Erythroblast (primary cell): ENCODE data around the gene PDZRN3.

Source experiments
- DNase-seq, 2 experiments: peaks; one replicate each; lab custom pipeline; 2025; lab: John Stamatoyannopoulos, UW
- GATA1 ChIP-seq: IDR thresholded peaks from 2 replicates; pipeline ENCODE4 v1.6.1; 2011; ENCODE audit warnings: low read depth, mild to moderate bottlenecking, control low read depth, low read length, moderate library complexity
- POLR2A ChIP-seq: IDR thresholded peaks from 2 replicates; pipeline ENCODE4 v1.6.1; 2011; ENCODE audit warnings: mild to moderate bottlenecking, low read length

Gene PDZRN3

DNA sequence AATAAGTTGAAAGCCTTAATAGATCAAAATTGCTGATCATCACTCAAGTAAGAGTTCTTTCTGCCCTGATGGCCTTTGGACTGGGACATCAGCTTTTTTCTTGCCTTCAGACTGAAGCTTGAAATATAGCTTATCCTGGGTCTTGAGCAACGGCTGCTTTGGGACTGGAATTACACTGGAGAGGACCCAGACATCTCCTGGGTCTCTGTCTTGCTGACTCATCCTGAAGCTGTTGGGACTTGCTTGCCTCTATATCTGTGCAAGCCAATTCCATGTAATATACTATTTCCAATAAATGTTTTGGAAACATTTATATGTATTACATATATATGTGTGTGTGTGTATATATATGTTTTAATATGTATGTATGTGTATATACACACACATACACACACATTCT, 260.2 kb downstream of the PDZRN3 start:
- no peak for DNase-seq
- TF ChIP-seq GATA1 (no peak), POLR2A (no peak)

DNA sequence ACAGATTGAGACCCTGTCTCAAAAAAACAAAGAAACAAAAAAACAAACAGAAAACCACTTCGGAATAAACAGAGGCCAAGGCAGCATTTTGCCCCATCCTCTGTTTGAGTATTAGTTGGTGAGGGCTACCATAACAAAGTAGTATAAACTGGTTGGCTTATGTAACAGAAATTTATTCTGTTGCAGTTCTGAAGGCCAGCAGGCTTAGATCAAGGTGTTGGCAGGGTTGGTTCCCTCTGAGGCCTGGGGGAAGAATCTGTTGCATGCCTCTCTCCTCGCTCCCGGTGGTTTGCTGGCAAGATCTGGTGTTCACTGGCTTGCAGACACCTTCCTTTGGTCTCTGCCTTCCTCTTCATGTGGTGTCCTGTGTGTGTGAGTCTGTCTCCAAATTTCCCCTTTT, 261.6 kb downstream of the PDZRN3 start:
- DNase-seq: no peak
- TF ChIP-seq POLR2A (no peak), GATA1 (no peak)

DNA sequence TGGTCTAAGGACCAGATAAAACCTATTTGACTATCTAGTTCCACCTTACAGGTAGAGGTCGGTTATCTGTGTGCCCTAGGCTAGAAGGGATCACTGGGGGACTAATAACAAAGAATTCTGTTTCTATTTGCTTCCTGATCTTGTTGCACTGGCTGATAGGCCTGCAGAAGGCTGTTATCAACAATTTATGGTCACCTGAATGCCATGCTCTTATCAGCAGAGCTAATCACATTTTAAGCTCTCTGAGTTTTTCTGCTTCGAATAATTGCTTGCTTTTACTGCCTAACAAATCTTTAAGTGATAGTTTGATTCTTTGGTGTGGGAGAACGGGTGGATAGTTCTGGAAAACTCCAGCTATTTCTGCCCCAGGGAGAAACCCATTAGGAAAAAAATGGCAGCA, 263.1 kb downstream of the PDZRN3 start:
- no peak for DNase-seq
- no peak for TF ChIP-seq GATA1
- TF ChIP-seq POLR2A: no peak

DNA sequence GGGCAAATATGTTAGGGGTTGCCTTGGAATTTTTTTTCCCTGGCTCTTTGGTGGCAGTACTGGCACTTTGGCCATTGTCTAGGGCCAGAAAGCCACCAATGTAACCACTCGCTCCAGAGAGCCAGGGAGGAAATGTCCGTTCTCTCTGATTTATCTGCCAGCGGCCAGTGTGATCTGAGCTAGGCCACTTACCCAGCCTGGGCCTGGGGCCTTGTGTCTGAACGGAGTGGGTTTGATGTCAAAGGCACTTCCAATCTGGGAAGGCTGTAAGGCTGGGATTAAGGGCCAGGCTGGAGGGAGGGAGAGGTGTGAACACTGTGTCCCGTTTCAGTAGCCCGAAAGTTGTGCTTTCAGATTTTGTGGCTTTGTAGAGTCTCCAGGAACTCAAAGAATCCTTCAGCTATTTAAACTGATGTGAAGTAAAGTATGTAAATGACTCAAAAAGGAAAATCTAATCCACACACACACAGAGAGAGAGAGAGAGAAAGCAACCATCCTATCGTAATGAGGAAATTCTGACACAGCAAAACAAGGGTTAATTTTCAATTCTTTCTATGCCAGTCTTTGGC, 271.0 kb downstream of the PDZRN3 start:
- no peak for DNase-seq
- TF ChIP-seq GATA1: no peak
- no peak for TF ChIP-seq POLR2A

DNA sequence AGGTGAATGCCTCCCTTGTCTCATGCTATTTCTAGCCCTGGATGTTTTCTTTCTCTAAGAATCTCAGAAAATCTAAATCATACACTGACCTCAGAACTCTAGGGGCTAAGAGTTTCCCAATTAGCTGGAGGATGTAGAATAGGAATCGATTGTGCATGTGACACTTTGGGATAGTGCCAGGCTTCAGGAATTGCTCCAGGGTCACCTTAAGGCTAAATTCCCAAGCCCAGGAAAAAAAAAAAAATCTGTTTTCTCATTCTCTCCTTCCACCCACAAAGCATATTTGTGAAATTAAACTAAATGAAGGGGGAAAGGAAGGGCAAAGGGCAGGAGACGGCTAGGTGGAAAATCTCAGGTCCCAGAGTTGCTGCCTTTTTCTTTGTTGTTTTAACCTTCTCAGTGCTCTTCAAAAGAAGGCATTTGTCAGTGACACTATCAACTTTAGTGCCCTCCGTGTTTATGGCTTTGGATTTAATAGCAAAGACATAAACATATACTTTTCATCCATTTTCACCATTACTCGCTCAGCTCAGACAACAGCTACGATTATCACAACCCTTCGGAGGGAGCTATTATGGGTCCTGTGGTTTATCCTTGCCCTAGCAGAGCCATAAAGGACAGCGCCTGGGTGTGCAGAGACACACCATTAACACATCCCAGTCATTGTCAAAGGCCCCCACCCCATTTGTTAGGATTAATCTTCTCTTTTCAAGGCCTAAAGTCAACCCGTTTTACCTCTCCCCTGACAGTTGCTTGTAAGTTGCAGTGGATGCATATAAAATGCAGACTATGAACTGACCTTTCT, 271.7 kb downstream of the PDZRN3 start:
- no peak for TF ChIP-seq GATA1
- no peak for TF ChIP-seq POLR2A
- no peak for DNase-seq

DNA sequence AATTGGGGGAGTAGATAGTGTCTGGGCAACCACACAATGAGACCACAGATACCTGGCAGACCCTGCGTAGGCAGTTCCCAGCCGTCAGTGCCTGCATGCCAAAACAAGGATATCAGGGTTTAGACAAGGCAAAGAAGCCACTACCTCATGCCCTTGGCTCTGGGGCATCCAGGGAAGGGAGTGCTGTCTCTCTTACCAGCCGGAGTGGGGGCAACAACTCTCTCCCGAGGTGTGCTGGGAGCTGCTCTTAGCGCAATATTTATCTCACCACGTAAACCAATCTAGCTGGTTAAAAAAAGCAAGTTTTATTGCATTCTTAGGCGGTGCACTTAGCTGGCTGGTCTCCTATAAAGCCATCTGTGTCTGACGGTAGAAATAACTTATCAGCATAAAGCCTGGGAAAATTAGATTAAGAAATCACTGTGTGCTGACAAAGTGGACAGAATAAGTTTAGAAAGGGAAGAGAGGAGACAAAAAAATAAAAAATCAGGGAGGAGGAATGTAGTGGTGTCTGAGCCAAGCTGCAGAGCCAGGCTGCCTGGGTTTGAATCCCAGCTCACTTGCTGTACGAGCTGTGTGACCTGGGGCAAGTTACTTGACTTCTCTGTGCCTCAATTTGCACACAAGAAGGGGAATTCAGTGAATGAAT, 273.2 kb downstream of the PDZRN3 start:
- DNase-seq: no peak
- TF ChIP-seq GATA1 (no peak), POLR2A (no peak)

DNA sequence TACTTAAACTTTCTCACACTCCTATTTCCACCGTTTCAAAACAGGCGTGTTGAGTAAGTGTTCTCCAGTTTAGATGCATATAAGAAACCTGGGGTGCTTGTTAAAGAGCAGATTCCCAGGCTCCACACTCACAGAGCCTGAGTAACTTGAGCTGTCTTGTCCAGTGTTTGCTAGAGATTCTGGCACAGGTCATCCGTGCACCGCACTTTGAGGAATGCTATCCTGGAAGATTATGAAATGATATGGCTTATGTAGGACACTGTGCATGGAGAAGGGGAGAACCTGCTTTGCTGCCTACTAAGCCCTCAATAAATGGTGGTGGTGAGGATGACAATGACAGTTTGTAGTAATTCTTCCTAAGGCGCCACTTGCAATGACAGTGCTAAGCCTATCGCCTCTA, 273.7 kb downstream of the PDZRN3 start:
- DNase-seq: no peak
- TF ChIP-seq GATA1 (no peak), POLR2A (no peak)

DNA sequence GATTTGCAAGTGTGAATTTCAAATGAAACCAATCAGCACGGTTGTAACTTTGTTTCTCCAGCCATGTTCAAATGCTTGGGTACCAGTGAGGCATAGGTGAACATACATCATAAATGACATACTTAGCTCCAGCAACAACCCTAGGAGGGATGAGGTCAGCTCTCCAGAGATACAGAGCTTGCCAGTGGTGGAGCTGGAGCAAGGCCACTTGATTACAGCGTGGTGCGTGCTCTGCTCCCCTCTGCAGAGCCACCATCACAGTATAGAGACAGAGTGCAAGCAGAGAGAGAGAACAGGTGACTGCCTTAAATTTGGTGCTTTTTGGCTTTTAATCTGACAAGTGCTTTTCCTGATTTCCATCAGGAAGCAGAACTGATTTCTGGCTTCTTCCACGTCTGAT, 275.1 kb downstream of the PDZRN3 start:
- TF ChIP-seq GATA1 (no peak), POLR2A (no peak)
- DNase-seq: no peak

DNA sequence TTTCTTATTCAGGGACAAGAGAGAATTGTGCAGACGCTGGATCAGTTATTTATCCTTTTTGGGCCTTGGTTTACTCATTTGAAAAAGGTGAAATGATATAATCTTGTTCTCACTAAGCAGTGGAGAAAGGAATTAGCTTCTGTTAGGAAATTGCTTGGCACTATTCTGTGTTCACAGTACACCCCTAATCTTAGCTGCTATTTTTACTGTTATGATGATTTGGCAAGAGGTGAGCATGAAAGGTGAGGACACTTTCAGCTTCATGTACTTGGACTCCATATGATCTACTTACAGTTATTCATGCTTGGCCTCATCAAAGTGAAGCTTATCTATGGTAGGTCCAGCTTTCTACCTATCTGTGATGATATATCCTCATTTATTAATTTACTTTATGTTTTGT, 282.7 kb downstream of the PDZRN3 start:
- no peak for DNase-seq
- TF ChIP-seq GATA1: no peak
- TF ChIP-seq POLR2A: no peak

DNA sequence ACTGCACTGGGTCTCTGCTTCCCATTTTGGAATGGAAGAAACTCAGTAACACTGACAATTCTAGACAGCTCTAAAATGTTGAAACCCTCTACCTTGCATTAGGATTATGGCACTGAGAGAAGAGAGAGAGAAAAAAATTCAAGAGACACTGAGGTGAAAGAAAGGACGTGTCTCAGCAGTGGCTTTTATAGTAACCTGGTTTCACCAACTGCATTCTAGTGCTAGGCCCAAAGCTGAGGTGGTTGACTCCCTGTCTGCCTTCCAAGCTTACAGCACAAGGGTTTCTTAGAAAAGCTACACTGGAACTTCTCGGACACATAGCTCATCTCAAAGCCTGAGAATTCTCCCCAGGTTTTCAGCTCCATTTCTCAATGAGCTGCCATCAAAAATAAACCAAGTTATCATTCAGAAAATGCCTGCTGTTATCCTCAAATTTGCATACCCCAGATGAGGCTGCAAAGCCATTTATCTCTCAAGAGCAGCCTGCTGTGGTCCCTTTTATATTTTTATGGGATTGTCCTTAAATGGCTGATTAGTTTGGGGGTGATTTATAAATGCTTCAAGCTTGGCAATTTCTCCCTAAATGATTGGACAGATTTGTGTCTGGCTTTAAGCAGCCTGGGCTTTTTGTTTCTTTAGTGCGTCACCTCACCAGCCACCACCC, 283.3 kb downstream of the PDZRN3 start:
- DNase-seq: no peak
- TF ChIP-seq GATA1 (no peak), POLR2A (no peak)

DNA sequence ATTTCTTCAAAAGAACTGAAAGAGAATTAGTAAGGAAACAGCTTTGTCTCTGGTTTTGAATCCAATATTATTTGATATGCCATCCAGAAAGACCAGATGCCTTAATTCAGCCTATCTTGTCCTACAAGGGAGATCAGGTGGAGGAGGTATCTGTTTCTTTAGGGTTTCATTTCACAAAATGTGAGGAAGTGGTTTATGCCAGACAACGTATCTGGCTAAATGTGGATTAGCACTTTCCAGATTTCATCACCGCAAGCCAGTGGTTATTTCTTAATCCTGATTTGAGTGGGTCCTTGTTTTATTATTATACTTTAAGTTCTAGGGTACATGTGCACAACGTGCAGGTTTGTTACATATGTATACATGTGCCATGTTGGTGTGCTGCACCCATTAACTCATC, 292.2 kb downstream of the PDZRN3 start:
- TF ChIP-seq GATA1 (no peak), POLR2A (no peak)
- no peak for DNase-seq
